ENCODE results near the gene SELENOH. TPM values are rescaled to one million over a fixed set of nuclear protein-coding genes. Genes with fewer than 3 reads are reported as not detected.

SELENOH gene
- polyA plus RNA-seq, 1 donor from 2014 or later, result 324 TPM

- peak overlapping the region in 1 of 4 donors; percentile 19 for H3K4me3 Mint-ChIP-seq
- H3K36me3 Mint-ChIP-seq, result peaks cover 5% of the 10 kb centered on the region
- no peaks in the 10 kb centered on the region for H3K9me3 Mint-ChIP-seq
- no peak overlapping the region for H3K27ac Mint-ChIP-seq
- H3K4me1 Mint-ChIP-seq, result peaks cover 12 to 15% (median 13%) of the 10 kb centered on the region in 3 donors
- peaks cover 12% of the 10 kb centered on the region for H3K27me3 Mint-ChIP-seq
Measured at GRCh38 chr11:57763568-57763967, 22.3 kb downstream of the SELENOH start.

GRCh38 chr11:57764021-57764420 is 22.7 kb downstream of the SELENOH start:
- H3K9me3 Mint-ChIP-seq, result no peaks in the 10 kb centered on the region
- H3K4me3 Mint-ChIP-seq, result no peak overlapping the region
- no peak overlapping the region for H3K27ac Mint-ChIP-seq
- peaks cover 5% of the 10 kb centered on the region for H3K36me3 Mint-ChIP-seq
- H3K27me3 Mint-ChIP-seq, result peaks cover 12% of the 10 kb centered on the region
- H3K4me1 Mint-ChIP-seq, result peaks cover 12 to 15% (median 13%) of the 10 kb centered on the region in 3 donors

- no peaks in the 10 kb centered on the region for H3K9me3 Mint-ChIP-seq
- H3K27me3 Mint-ChIP-seq, result peaks cover 12% of the 10 kb centered on the region
- no peak overlapping the region for H3K27ac Mint-ChIP-seq
- H3K36me3 Mint-ChIP-seq, result peaks cover 8% of the 10 kb centered on the region
- peaks cover 13 to 15% (median 13%) of the 10 kb centered on the region in 3 donors for H3K4me1 Mint-ChIP-seq
- no peak overlapping the region for H3K4me3 Mint-ChIP-seq
Measured at GRCh38 chr11:57764566-57764965, 23.3 kb downstream of the SELENOH start.

GRCh38 chr11:57764972-57765371 is 23.7 kb downstream of the SELENOH start:
- Mint-ChIP-seq H3K27ac (no peak overlapping the region), H3K4me1 (peaks cover 13 to 16% (median 15%) of the 10 kb centered on the region in 3 donors), H3K27me3 (peaks cover 12% of the 10 kb centered on the region), H3K9me3 (no peaks in the 10 kb centered on the region), H3K4me3 (no peak overlapping the region), H3K36me3 (peaks cover 8% of the 10 kb centered on the region)

GRCh38 chr11:57770793-57771192 is 29.5 kb downstream of the SELENOH start:
- Mint-ChIP-seq H3K27me3 (no peaks in the 10 kb centered on the region), H3K4me3 (no peak overlapping the region), H3K4me1 (peaks cover 2 to 4% (median 4%) of the 10 kb centered on the region in 3 donors), H3K27ac (peak overlapping the region in 1 of 3 donors; percentile 32), H3K9me3 (no peaks in the 10 kb centered on the region), H3K36me3 (peaks cover 8% of the 10 kb centered on the region)

GRCh38 chr11:57771365-57771764 is 30.1 kb downstream of the SELENOH start:
- H3K4me3 Mint-ChIP-seq, result no peak overlapping the region
- H3K27ac Mint-ChIP-seq, result peak overlapping the region in 1 of 3 donors; percentile 67
- peaks cover 8% of the 10 kb centered on the region for H3K36me3 Mint-ChIP-seq
- H3K4me1 Mint-ChIP-seq, result peaks cover 2 to 4% (median 4%) of the 10 kb centered on the region in 3 donors
- no peaks in the 10 kb centered on the region for H3K9me3 Mint-ChIP-seq
- no peaks in the 10 kb centered on the region for H3K27me3 Mint-ChIP-seq

DNA sequence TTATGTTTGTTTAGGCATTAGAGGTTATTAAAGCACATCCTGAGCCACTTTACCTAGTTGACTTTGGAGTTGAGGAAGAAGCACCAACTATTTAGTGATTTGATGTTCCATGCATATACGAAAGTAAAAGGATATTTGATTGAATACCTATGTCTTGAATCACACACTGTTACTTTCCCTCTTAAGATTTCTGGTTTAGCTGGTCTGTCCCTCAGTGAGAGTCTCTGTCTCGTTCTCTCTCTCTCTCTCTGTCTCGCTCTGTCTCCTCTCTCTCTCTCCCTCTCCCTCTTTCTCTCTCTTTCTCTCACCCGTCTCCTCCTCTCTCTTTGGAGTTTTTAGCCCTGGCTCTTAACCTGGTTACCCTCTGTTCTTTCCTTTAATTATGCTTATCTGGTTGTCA is 31.3 kb downstream of the SELENOH start:
- Mint-ChIP-seq H3K36me3 (peaks cover 7% of the 10 kb centered on the region), H3K9me3 (no peaks in the 10 kb centered on the region), H3K4me3 (no peak overlapping the region), H3K4me1 (peaks cover 2 to 4% (median 4%) of the 10 kb centered on the region in 3 donors), H3K27ac (no peak overlapping the region), H3K27me3 (no peaks in the 10 kb centered on the region)

DNA sequence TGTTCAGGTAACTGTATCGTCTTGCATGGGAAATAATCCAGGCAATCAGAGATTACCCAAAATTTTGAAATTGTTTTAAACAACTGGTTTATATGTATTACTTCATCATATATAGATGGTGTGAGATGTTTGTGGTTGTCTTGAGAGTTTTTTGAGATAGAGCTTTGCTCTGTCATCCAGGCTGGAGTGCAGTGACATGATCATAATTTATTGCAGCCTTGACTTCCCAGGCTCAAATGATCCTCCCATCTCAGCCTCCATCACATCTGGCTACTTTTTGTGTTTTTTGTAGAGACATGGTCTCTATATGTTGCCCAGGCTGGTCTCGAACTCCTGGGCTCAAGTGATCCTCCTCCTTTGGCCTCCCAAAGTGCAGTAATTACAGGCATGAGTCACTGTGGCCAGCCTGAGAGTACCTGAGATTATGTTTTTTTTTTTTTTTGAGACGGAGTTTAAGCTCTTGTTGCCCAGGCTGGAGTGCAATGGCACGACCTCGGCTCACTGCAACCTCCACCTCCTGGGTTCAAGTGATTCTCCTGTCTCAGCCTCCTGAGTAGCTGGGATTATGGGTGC is 31.8 kb downstream of the SELENOH start:
- Mint-ChIP-seq H3K36me3 (peaks cover 5% of the 10 kb centered on the region), H3K9me3 (no peaks in the 10 kb centered on the region), H3K4me1 (peaks cover 2 to 4% (median 4%) of the 10 kb centered on the region in 3 donors), H3K27ac (no peak overlapping the region), H3K4me3 (no peak overlapping the region), H3K27me3 (no peaks in the 10 kb centered on the region)

DNA sequence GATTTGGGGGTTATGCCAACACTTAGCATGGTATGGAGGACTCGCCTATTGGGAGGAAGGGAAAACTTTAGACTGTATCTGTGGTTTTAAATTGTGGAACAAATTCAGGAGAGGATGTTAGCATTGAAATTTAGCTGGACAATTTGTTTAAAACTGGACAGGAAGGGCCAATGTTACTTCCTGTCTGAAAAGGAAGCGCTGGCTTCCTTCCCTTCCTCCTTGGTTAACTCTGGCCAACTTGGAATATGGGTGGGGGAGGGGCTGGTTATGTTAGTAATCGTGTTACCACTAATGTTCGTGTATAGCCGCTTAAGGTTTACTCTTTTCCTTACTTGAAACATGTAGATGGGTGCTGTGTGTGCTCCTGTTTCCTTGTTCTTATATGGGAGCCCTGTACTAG is 34.2 kb downstream of the SELENOH start:
- peaks cover 2% of the 10 kb centered on the region for H3K36me3 Mint-ChIP-seq
- H3K9me3 Mint-ChIP-seq, result no peaks in the 10 kb centered on the region
- no peak overlapping the region for H3K4me3 Mint-ChIP-seq
- no peaks in the 10 kb centered on the region for H3K27me3 Mint-ChIP-seq
- peaks cover 4 to 6% (median 6%) of the 10 kb centered on the region in 3 donors for H3K4me1 Mint-ChIP-seq
- H3K27ac Mint-ChIP-seq, result no peak overlapping the region

DNA sequence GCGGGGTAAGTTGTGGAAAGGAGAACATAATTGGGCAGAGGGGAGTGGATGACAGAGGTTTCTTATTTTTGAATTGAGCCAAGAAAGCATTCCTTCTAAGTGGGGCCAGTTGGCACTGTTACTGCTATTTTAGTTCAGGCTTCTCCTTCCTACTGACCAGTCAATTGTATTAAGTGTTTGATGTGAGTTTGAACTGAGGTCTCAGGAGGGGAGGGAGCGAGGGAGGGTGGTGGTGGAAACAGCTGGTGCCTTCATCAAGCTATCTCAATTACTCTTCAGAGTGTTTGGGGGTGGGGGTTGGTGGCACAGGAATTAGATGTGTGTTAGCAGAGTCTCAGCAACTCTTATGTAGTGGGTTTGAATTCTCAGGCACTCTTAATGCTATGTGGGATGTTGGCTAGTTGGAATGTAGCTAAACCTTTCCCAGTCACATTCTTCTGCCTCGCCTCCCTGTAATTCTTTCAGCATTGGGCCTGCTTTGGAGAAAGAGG is 34.8 kb downstream of the SELENOH start:
- Mint-ChIP-seq H3K4me1 (peaks cover 4 to 6% (median 6%) of the 10 kb centered on the region in 3 donors), H3K27ac (no peak overlapping the region), H3K27me3 (no peaks in the 10 kb centered on the region), H3K36me3 (peaks cover 2% of the 10 kb centered on the region), H3K4me3 (no peak overlapping the region), H3K9me3 (no peaks in the 10 kb centered on the region)

GRCh38 chr11:57776577-57777210 is 35.4 kb downstream of the SELENOH start:
- Mint-ChIP-seq H3K4me3 (no peak overlapping the region), H3K27ac (no peak overlapping the region), H3K27me3 (no peaks in the 10 kb centered on the region)

DNA sequence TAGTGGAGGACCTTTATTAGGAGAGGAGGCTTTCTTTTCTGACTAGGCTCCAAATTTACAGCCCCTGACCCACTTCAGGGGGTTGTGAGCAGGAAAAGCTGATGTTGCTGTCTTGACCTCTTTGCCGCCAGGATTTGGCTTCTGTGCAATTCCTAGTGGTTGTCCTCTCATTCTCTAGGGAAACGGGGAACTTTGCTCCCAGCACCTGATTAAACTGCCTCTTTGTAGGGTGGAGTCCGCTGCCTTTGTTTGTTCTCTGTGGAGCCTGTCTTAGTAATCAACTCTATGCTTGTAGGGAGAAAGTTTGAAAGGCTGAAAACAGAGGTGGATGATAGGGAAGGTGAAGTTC is 36.7 kb downstream of the SELENOH start:
- Mint-ChIP-seq H3K4me3 (no peak overlapping the region), H3K27ac (no peak overlapping the region), H3K9me3 (no peaks in the 10 kb centered on the region), H3K36me3 (peaks cover 2% of the 10 kb centered on the region), H3K4me1 (peaks cover 2 to 6% (median 6%) of the 10 kb centered on the region in 3 donors), H3K27me3 (no peaks in the 10 kb centered on the region)

More at GRCh38 chr11:57776577-57777210, 35.4 kb downstream of the SELENOH start:
- H3K36me3 Mint-ChIP-seq, result peaks cover 2% of the 10 kb centered on the region
- H3K9me3 Mint-ChIP-seq, result no peaks in the 10 kb centered on the region
- H3K4me1 Mint-ChIP-seq, result peaks cover under 1 to 6% (median 6%) of the 10 kb centered on the region in 3 donors

DNA sequence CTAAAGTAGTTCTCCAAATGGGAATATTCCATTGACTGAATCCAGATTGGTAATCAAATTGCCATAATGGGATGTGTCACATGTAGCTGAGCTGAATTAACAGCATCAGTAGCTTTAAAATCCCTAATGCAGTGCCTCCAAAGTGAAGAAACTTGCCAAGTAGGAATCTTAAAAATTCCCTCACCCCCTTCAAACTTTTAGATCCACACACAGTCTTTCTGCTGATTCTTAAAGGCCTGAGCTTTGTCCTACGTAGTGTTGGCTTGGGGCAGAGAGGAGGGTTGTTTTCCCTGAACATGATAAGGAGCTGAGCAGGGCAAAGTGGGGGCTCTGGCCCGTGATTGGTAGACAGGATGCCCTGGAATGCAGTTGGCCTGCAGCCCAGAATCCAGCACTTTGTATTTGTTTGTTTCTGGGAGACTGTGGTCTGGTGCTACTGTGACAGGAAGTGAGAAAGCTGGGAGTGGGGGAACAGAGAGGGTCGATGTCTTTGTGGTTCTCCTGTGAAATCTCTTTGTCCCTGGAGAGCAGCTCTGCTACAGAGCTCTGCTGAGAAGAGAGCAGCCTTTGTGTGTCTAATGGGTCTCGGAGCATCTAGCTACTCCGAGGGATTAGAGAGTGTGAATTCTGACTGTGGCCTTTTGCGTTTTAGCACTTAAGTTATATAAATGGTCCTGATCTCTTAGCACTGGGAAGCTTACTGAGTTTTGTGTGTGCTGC is 37.2 kb downstream of the SELENOH start:
- Mint-ChIP-seq H3K4me3 (no peak overlapping the region), H3K36me3 (peaks cover 2% of the 10 kb centered on the region), H3K9me3 (no peaks in the 10 kb centered on the region), H3K27me3 (no peaks in the 10 kb centered on the region), H3K27ac (no peak overlapping the region), H3K4me1 (peaks cover 4 to 6% (median 6%) of the 10 kb centered on the region in 3 donors)

DNA sequence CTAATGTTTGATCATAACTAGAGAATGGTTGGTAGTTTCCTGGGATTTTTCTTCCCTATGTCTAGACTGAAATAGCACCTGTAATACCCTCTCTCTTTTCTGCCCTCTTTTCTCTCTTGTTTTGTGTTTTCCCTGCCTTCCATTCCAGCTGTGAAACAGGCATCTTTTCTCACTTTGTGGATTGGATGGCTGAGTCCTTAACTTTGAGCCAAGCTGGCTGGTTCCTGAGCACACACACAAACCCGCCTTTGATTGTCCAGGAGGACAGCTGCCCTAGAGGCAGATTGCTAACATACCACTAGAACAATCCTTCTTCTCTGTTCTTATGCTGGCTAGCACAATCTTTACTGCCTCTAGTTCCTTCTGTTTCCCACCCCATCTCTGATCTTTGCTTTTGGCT is 38.0 kb downstream of the SELENOH start:
- no peak overlapping the region for H3K27ac Mint-ChIP-seq

GRCh38 chr11:57781529-57781943 is 40.2 kb downstream of the SELENOH start:
- Mint-ChIP-seq H3K4me3 (peak overlapping the region in 1 of 4 donors; percentile 14), H3K4me1 (peaks cover 18 to 21% (median 20%) of the 10 kb centered on the region in 3 donors), H3K36me3 (peaks cover 9% of the 10 kb centered on the region), H3K27me3 (no peaks in the 10 kb centered on the region), H3K9me3 (no peaks in the 10 kb centered on the region), H3K27ac (no peak overlapping the region)

More for the DNA sequence above, 38.0 kb downstream of the SELENOH start:
- Mint-ChIP-seq H3K9me3 (no peaks in the 10 kb centered on the region), H3K36me3 (peaks cover 2% of the 10 kb centered on the region), H3K4me3 (no peak overlapping the region), H3K27me3 (no peaks in the 10 kb centered on the region), H3K4me1 (peaks cover 6 to 7% (median 6%) of the 10 kb centered on the region in 3 donors)
